Measurements from ENCODE around the gene DDT. TPM values are rescaled to one million over a fixed set of nuclear protein-coding genes. Genes with fewer than 3 reads are reported as not detected.

DDT gene
- total and polyA plus RNA-seq, 2 donors (not counting 3 experiments of a cell fraction or from before 2014, with no cell fraction given): 106 to 205 TPM

GRCh38 chr22:23926561-23926960 lies 47.7 kb downstream of the DDT start:
- Histone ChIP-seq H2AFZ (ENCODE audit: low read depth, low read length) (no peak overlapping the region), H3K9ac (replicated peaks; ENCODE audit: extremely low read depth, insufficient read depth, low read length) (no peak overlapping the region), H3K9me1 (replicated peaks; ENCODE audit: control insufficient read depth, extremely low read depth, insufficient read depth, low read length) (no peaks in the 10 kb centered on the region), H3K4me2 (ENCODE audit: insufficient read depth, low read length) (no peak overlapping the region), H3K27me3 (ENCODE audit: control insufficient read depth in 2 of 2, insufficient read depth in 2 of 2, low read length in 2 of 2) (no peaks in the 10 kb centered on the region), H4K20me1 (replicated peaks; ENCODE audit: control insufficient read depth, extremely low read depth, insufficient read depth, low read length) (no peaks in the 10 kb centered on the region), H3K9me3 (replicated peaks; ENCODE audit: control insufficient read depth, insufficient read depth, low read length) (peaks cover 3% of the 10 kb centered on the region), H3K27ac (ENCODE audit: insufficient read depth, low read depth, low read length) (no peak overlapping the region), H3K4me3 (replicated peaks in 1 of 3; ENCODE audit: insufficient read depth in 1 of 3, low read depth in 1 of 3, low read length in 3 of 3) (no peak overlapping the region), H3K4me1 (ENCODE audit: control insufficient read depth, extremely low read depth, insufficient read depth, low read length) (no peaks in the 10 kb centered on the region), H3K36me3 (ENCODE audit: control insufficient read depth in 2 of 2, extremely low read depth in 1 of 2, insufficient read depth in 2 of 2, low read length in 2 of 2) (peaks cover 0 to 2% of the 10 kb centered on the region in 2 experiments), H3K79me2 (ENCODE audit: control insufficient read depth, insufficient read depth, low read length) (no peaks in the 10 kb centered on the region)
- FAIRE-seq (no peak), DNase-seq (ENCODE audit: low read depth, low spot score) (no peak)
- ChIA-PET CTCF (interaction anchor here (0.8 to 2.1 kb wide), 3 partner anchors 13 to 65 kb away, joined by 3 to 6 read pairs (median 3); no protein-coding TSS in a partner anchor), POLR2A (no interaction called here)
- TF ChIP-seq CTCF (IDR thresholded peaks at IDR 0.05; ENCODE audit: extremely low read depth in 1 of 2, insufficient read depth in 1 of 2, low read depth in 1 of 2, low read length in 2 of 2): no peak
- TF ChIP-seq MYC (IDR thresholded peaks at IDR 0.05; ENCODE audit: low read depth, low read length): no peak
- no peak for TF ChIP-seq POLR2A (IDR thresholded peaks at IDR 0.05; ENCODE audit: low read depth, low read length)
- TF ChIP-seq EZH2 (IDR thresholded peaks at IDR 0.05; ENCODE audit: borderline replicate concordance, low read depth, low read length, severe bottlenecking): no peak
- no peak for TF ChIP-seq GATA2 (IDR thresholded peaks at IDR 0.05; ENCODE audit: insufficient read depth, insufficient read length, low read depth, low read length)
- TF ChIP-seq FOS (IDR thresholded peaks at IDR 0.05; ENCODE audit: borderline replicate concordance, insufficient read depth, low read length): no peak
- TF ChIP-seq JUN (IDR thresholded peaks at IDR 0.05; ENCODE audit: borderline replicate concordance, insufficient read depth, insufficient read length, low read depth): no peak
- TF ChIP-seq MAX (IDR thresholded peaks at IDR 0.05; ENCODE audit: insufficient read depth, insufficient read length): no peak
- no peak for TF ChIP-seq POLR2AphosphoS5 (IDR thresholded peaks at IDR 0.05; ENCODE audit: insufficient read depth, low read depth, low read length)
- intact Hi-C loops (cut with micrococcal nuclease): no loop called here
- no TSS peak for BruUV-seq (replicated peaks)
- dilution Hi-C loops (cut with MboI; ENCODE audit: extremely low pct_ligation_motif_present, low sequenced_read_pairs): no loop called here
